HepG2 (cell line): ENCODE results near the gene ZNF548. TPM values are rescaled to one million over a fixed set of nuclear protein-coding genes. Genes with fewer than 3 reads are reported as not detected.
A peak's percentile ranks its signal among the peaks of the same experiment; 100 is the strongest.

Source experiments
- ATF7-NPFF ChIP-seq: sonication (generic); formaldehyde crosslinking; IDR thresholded peaks from 2 replicates; pipeline ENCODE4 v1.8.1; 2023; ENCODE audit warnings: mild to moderate bottlenecking, low read depth, missing genetic modification reagents, moderate library complexity
- BRD4 ChIP-seq: sonication (generic); formaldehyde crosslinking; IDR thresholded peaks from 2 replicates; pipeline ENCODE4 v1.4.0; 2020; ENCODE audit warnings: missing genetic modification reagents
- FIP1L1 ChIP-seq: fragments of 200-400 bp; formaldehyde crosslinking; IDR thresholded peaks from 2 replicates; pipeline ENCODE4 v1.6.1; 2018; ENCODE audit warnings: low read depth, mild to moderate bottlenecking, low read length, moderate library complexity, borderline replicate concordance; ENCODE audit not compliant: insufficient read depth
- HOXA3 ChIP-seq: sonication (generic); formaldehyde crosslinking; IDR thresholded peaks from 2 replicates; pipeline ENCODE4 v1.5.0; 2020; ENCODE audit warnings: missing genetic modification reagents
- KDM5A ChIP-seq: fragments of 200-600 bp; sonication (generic); IDR thresholded peaks from 2 replicates; pipeline ENCODE4 v1.7.0; 2018; ENCODE audit warnings: antibody characterized with exemption, mild to moderate bottlenecking, low read length, borderline replicate concordance
- NFE2L1 ChIP-seq: sonication (generic); formaldehyde crosslinking; IDR thresholded peaks from 2 replicates; pipeline ENCODE4 v1.4.0; 2020; ENCODE audit warnings: missing genetic modification reagents, mild to moderate bottlenecking, borderline replicate concordance
- REPIN1 ChIP-seq: sonication (generic); formaldehyde crosslinking; IDR thresholded peaks from 2 replicates; pipeline ENCODE4 v1.8.0; 2022; ENCODE audit warnings: missing genetic modification reagents, low read depth, mild to moderate bottlenecking, borderline replicate concordance
- YY1 ChIP-seq: IDR thresholded peaks from 2 replicates; pipeline ENCODE4 v1.6.1; 2011; ENCODE audit warnings: low read length, low read depth, moderate library complexity, mild to moderate bottlenecking; ENCODE audit not compliant: insufficient read depth, insufficient replicate concordance
- ZNF235 ChIP-seq: sonication (generic); formaldehyde crosslinking; IDR thresholded peaks from 2 replicates; pipeline ENCODE4 v1.8.1; 2023; ENCODE audit warnings: mild to moderate bottlenecking, missing genetic modification reagents, borderline replicate concordance
- ZNF562 ChIP-seq: sonication (generic); formaldehyde crosslinking; IDR thresholded peaks from 2 replicates; pipeline ENCODE4 v1.8.0; 2022; ENCODE audit warnings: missing genetic modification reagents, borderline replicate concordance
- ZNF607 ChIP-seq: sonication (generic); formaldehyde crosslinking; IDR thresholded peaks from 2 replicates; pipeline ENCODE4 v1.5.1; 2020; ENCODE audit warnings: missing genetic modification reagents, mild to moderate bottlenecking, borderline replicate concordance
- ZNF724P ChIP-seq: sonication (generic); formaldehyde crosslinking; IDR thresholded peaks from 2 replicates; pipeline ENCODE4 v1.8.0; 2022; ENCODE audit warnings: missing genetic modification reagents, borderline replicate concordance
- ZNF747 ChIP-seq: sonication (generic); formaldehyde crosslinking; IDR thresholded peaks from 2 replicates; pipeline ENCODE4 v1.8.1; 2023; ENCODE audit warnings: missing genetic modification reagents, mild to moderate bottlenecking, borderline replicate concordance
- polyA plus RNA-seq, 8 experiments: library from polyadenylated mRNA; depleted of rRNA in 3 of 8; stranded (reverse) in 7 of 8; unstranded in 1 of 8; fragments of >200 nt; fragmentation: Illumina TruSeq in 4 of 8; extraction: Trizol in 4 of 8; gene quantifications; 2 replicates each; pipeline versions ENCODE4 v1.2.1 to v1.2.3, GENCODE V29; 2011 to 2016; ENCODE audit warnings: low read depth in 4 of 8, missing spikeins in 1 of 8, mixed read lengths in 1 of 8; ENCODE audit not compliant: insufficient read depth in 1 of 8
- total RNA-seq, 5 experiments: library from RNA; depleted of rRNA; stranded (reverse); fragments of >200 nt; fragmentation: Illumina TruSeq; extraction: Trizol; gene quantifications; 2 replicates each; pipeline ENCODE4 v1.2.3, GENCODE V29; 2016; ENCODE audit warnings: low read depth in 1 of 5
- TF ChIP-seq, protein P1 (sequence below): sonication (generic); formaldehyde crosslinking; IDR thresholded peaks from 2 replicates; pipeline ENCODE4 v1.4.0; 2020; ENCODE audit warnings: missing genetic modification reagents
- TF ChIP-seq, protein P2 (sequence below): sonication (generic); formaldehyde crosslinking; IDR thresholded peaks from 2 replicates; pipeline ENCODE4 v1.5.1; 2020; ENCODE audit warnings: missing genetic modification reagents, mild to moderate bottlenecking, borderline replicate concordance
- TF ChIP-seq, protein P3 (sequence below): sonication (generic); formaldehyde crosslinking; IDR thresholded peaks from 2 replicates; pipeline ENCODE4 v1.4.0; 2020; ENCODE audit warnings: missing genetic modification reagents, borderline replicate concordance
- TF ChIP-seq, protein P4 (sequence below): sonication (generic); formaldehyde crosslinking; IDR thresholded peaks from 2 replicates; pipeline ENCODE4 v1.4.0; 2020; ENCODE audit warnings: missing genetic modification reagents

Gene ZNF548
- total and polyA plus RNA-seq, 2 of the 13 experiments (the other 11 are each of a cell fraction or from before 2014, with no cell fraction given), result 19.6 to 24.9 TPM

DNA sequence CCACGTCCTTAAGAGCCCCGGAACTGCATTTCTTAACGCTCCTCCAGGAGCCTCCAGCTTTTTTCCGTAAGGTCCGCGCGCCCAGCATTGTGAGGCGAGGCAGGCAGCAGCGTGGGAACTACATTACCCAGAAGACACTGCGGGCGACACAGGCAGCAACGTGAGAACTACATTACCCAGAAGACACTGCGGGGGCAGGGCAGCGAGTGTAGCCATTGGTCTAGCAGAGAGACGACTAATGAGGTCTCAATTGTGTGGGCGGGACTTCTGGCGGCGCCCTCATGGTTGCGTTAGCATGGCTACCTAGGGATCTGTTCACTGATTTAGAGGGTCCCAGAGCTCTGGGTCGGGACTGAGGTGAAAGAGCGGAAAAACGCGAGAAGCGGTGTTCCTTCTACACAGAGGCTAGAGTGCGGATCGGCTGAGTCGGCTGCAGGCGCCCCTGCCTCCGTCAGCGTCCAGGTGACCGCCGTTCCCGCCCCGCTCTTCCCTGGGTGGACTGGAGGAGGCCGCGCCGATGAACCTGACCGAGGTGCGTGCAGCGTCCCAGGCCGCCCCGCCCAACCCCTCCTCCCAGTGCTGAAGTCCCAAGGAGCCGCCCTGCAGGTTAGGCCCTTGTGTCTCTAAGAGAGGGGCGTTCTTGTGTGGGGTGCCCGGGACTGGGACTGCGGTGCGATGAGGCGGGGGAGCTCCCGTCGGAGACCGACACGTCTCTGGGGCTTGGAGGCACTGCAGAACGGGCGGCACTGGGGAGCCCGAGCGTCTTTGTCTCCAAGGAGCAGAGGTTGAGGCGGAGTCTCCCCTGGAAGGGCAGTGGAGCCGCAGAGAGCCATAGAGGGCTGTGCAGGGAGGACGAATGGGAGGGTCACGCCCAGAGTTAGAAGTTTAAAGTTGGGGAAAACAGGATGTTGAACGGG lies 45.7 kb downstream of the ZNF548 start, which contains the start of gene ZNF749 (continued):
- TF ChIP-seq, protein P1, sequence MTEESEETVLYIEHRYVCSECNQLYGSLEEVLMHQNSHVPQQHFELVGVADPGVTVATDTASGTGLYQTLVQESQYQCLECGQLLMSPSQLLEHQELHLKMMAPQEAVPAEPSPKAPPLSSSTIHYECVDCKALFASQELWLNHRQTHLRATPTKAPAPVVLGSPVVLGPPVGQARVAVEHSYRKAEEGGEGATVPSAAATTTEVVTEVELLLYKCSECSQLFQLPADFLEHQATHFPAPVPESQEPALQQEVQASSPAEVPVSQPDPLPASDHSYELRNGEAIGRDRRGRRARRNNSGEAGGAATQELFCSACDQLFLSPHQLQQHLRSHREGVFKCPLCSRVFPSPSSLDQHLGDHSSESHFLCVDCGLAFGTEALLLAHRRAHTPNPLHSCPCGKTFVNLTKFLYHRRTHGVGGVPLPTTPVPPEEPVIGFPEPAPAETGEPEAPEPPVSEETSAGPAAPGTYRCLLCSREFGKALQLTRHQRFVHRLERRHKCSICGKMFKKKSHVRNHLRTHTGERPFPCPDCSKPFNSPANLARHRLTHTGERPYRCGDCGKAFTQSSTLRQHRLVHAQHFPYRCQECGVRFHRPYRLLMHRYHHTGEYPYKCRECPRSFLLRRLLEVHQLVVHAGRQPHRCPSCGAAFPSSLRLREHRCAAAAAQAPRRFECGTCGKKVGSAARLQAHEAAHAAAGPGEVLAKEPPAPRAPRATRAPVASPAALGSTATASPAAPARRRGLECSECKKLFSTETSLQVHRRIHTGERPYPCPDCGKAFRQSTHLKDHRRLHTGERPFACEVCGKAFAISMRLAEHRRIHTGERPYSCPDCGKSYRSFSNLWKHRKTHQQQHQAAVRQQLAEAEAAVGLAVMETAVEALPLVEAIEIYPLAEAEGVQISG (CRISPR knock-in tag), result peak; percentile 93
- peak; percentile 14; the same call in 1 of the 2 replicates for TF ChIP-seq REPIN1 (CRISPR knock-in tag)
- TF ChIP-seq, protein P2, sequence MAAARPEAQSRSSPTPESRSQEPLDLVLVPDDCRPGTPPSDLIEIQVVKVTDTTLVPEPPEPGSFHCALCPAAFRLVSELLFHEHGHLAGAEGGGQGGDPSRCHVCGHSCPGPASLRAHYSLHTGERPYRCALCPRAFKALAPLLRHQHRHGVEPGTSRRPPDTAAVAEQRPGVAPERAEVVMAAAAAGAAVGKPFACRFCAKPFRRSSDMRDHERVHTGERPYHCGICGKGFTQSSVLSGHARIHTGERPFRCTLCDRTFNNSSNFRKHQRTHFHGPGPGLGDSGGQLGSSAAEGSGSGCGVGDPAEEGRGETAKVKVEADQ, result no peak
- TF ChIP-seq KDM5A, result peak; percentile 80
- no peak for TF ChIP-seq FIP1L1
- no peak for TF ChIP-seq ZNF562
- TF ChIP-seq, protein P3, sequence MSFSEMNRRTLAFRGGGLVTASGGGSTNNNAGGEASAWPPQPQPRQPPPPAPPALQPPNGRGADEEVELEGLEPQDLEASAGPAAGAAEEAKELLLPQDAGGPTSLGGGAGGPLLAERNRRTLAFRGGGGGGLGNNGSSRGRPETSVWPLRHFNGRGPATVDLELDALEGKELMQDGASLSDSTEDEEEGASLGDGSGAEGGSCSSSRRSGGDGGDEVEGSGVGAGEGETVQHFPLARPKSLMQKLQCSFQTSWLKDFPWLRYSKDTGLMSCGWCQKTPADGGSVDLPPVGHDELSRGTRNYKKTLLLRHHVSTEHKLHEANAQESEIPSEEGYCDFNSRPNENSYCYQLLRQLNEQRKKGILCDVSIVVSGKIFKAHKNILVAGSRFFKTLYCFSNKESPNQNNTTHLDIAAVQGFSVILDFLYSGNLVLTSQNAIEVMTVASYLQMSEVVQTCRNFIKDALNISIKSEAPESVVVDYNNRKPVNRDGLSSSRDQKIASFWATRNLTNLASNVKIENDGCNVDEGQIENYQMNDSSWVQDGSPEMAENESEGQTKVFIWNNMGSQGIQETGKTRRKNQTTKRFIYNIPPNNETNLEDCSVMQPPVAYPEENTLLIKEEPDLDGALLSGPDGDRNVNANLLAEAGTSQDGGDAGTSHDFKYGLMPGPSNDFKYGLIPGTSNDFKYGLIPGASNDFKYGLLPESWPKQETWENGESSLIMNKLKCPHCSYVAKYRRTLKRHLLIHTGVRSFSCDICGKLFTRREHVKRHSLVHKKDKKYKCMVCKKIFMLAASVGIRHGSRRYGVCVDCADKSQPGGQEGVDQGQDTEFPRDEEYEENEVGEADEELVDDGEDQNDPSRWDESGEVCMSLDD (CRISPR knock-in tag), result no peak
- peak; percentile 12; the same call in 1 of the 2 replicates for TF ChIP-seq ZNF747 (CRISPR knock-in tag)
- TF ChIP-seq ZNF724P (CRISPR knock-in tag), result no peak
- TF ChIP-seq ZNF607 (CRISPR knock-in tag), result no peak
- TF ChIP-seq ATF7-NPFF (CRISPR knock-in tag), result no peak
- TF ChIP-seq, protein P4, sequence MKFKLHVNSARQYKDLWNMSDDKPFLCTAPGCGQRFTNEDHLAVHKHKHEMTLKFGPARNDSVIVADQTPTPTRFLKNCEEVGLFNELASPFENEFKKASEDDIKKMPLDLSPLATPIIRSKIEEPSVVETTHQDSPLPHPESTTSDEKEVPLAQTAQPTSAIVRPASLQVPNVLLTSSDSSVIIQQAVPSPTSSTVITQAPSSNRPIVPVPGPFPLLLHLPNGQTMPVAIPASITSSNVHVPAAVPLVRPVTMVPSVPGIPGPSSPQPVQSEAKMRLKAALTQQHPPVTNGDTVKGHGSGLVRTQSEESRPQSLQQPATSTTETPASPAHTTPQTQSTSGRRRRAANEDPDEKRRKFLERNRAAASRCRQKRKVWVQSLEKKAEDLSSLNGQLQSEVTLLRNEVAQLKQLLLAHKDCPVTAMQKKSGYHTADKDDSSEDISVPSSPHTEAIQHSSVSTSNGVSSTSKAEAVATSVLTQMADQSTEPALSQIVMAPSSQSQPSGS (CRISPR knock-in tag), result peak; percentile 60; the same call in 1 of the 2 replicates
- no peak for TF ChIP-seq NFE2L1
- TF ChIP-seq ZNF235 (CRISPR knock-in tag), result 0 out of 2 replicates have a peak, but pooled peaks have one; percentile 49
- TF ChIP-seq YY1, result peak; percentile 76
- TF ChIP-seq HOXA3 (CRISPR knock-in tag), result peak; percentile 96
- no peak; the same call in 1 of the 2 replicates for TF ChIP-seq BRD4
